ENCODE data around the gene TRIO.

The TRIO gene

GRCh38 chr5:14134771-14135170 lies 8.4 kb upstream of the TRIO start:
- no peak overlapping the region for H3K27ac Mint-ChIP-seq
- H3K4me3 Mint-ChIP-seq: no peak overlapping the region
- peaks cover 39% of the 10 kb centered on the region for H3K27me3 Mint-ChIP-seq
- no peaks in the 10 kb centered on the region for H3K4me1 Mint-ChIP-seq (ENCODE audit: low read depth)
- peaks cover 3% of the 10 kb centered on the region for H3K9me3 Mint-ChIP-seq
- no peaks in the 10 kb centered on the region for H3K36me3 Mint-ChIP-seq (ENCODE audit: low read depth)

GRCh38 chr5:14135621-14136020 lies 7.5 kb upstream of the TRIO start:
- Mint-ChIP-seq H3K27ac (no peak overlapping the region), H3K4me3 (no peak overlapping the region), H3K4me1 (ENCODE audit: low read depth) (no peaks in the 10 kb centered on the region), H3K27me3 (peaks cover 42% of the 10 kb centered on the region), H3K36me3 (ENCODE audit: low read depth) (no peaks in the 10 kb centered on the region), H3K9me3 (peaks cover 3% of the 10 kb centered on the region)

- H3K36me3 Mint-ChIP-seq (ENCODE audit: low read depth): no peaks in the 10 kb centered on the region
- H3K4me3 Mint-ChIP-seq: no peak overlapping the region
- no peak overlapping the region for H3K27ac Mint-ChIP-seq
- no peaks in the 10 kb centered on the region for H3K4me1 Mint-ChIP-seq (ENCODE audit: low read depth)
- peaks cover 3% of the 10 kb centered on the region for H3K9me3 Mint-ChIP-seq
- H3K27me3 Mint-ChIP-seq: peaks cover 47% of the 10 kb centered on the region
These were observed 6.9 kb upstream of the TRIO start for GRCh38 chr5:14136228-14136627.

- H3K27me3 Mint-ChIP-seq: peaks cover 59% of the 10 kb centered on the region
- H3K9me3 Mint-ChIP-seq: peaks cover 3% of the 10 kb centered on the region
- peaks cover 4% of the 10 kb centered on the region for H3K4me1 Mint-ChIP-seq (ENCODE audit: low read depth)
- no peaks in the 10 kb centered on the region for H3K36me3 Mint-ChIP-seq (ENCODE audit: low read depth)
- H3K4me3 Mint-ChIP-seq: no peak overlapping the region
- H3K27ac Mint-ChIP-seq: no peak overlapping the region
These were observed 4.3 kb upstream of the TRIO start for GRCh38 chr5:14138608-14139540.

GRCh38 chr5:14141764-14142163 lies 1.4 kb upstream of the TRIO start:
- Mint-ChIP-seq H3K27me3 (peaks cover 60% of the 10 kb centered on the region), H3K9me3 (peaks cover 3% of the 10 kb centered on the region), H3K27ac (no peak overlapping the region), H3K4me1 (ENCODE audit: low read depth) (peaks cover 14% of the 10 kb centered on the region), H3K36me3 (ENCODE audit: low read depth) (no peaks in the 10 kb centered on the region), H3K4me3 (no peak overlapping the region)

GRCh38 chr5:14142202-14142826 lies 828 bp upstream of the TRIO start:
- Mint-ChIP-seq H3K27me3 (peaks cover 59% of the 10 kb centered on the region), H3K9me3 (peaks cover 3% of the 10 kb centered on the region), H3K4me3 (peak overlapping the region; percentile 77), H3K27ac (no peak overlapping the region), H3K4me1 (ENCODE audit: low read depth) (peaks cover 14% of the 10 kb centered on the region), H3K36me3 (ENCODE audit: low read depth) (no peaks in the 10 kb centered on the region)

- peaks cover 54% of the 10 kb centered on the region for H3K27me3 Mint-ChIP-seq
These were observed 351 bp downstream of the TRIO start for GRCh38 chr5:14143546-14143840.

GRCh38 chr5:14143841-14144585 lies 871 bp downstream of the TRIO start:
- Mint-ChIP-seq H3K4me1 (ENCODE audit: low read depth) (peaks cover 14% of the 10 kb centered on the region), H3K27ac (peak overlapping the region; percentile 36), H3K4me3 (peak overlapping the region; percentile 81)

More at GRCh38 chr5:14143546-14143840, 351 bp downstream of the TRIO start:
- no peak overlapping the region for H3K27ac Mint-ChIP-seq
- peaks cover 14% of the 10 kb centered on the region for H3K4me1 Mint-ChIP-seq (ENCODE audit: low read depth)
- H3K36me3 Mint-ChIP-seq (ENCODE audit: low read depth): no peaks in the 10 kb centered on the region
- H3K4me3 Mint-ChIP-seq: no peak overlapping the region
- H3K9me3 Mint-ChIP-seq: no peaks in the 10 kb centered on the region

GRCh38 chr5:14144586-14145434 lies 1.7 kb downstream of the TRIO start:
- Mint-ChIP-seq H3K9me3 (no peaks in the 10 kb centered on the region), H3K4me3 (peak overlapping the region; percentile 82), H3K4me1 (ENCODE audit: low read depth) (peaks cover 22% of the 10 kb centered on the region), H3K27me3 (peaks cover 52% of the 10 kb centered on the region), H3K36me3 (ENCODE audit: low read depth) (no peaks in the 10 kb centered on the region), H3K27ac (peak overlapping the region; percentile 77)

More at GRCh38 chr5:14143841-14144585, 871 bp downstream of the TRIO start:
- Mint-ChIP-seq H3K27me3 (peaks cover 51% of the 10 kb centered on the region), H3K9me3 (no peaks in the 10 kb centered on the region), H3K36me3 (ENCODE audit: low read depth) (no peaks in the 10 kb centered on the region)

GRCh38 chr5:14145435-14146334 lies 2.5 kb downstream of the TRIO start:
- H3K27ac Mint-ChIP-seq: peak overlapping the region; percentile 77
- H3K27me3 Mint-ChIP-seq: peaks cover 49% of the 10 kb centered on the region

GRCh38 chr5:14146725-14147124 lies 3.6 kb downstream of the TRIO start:
- Mint-ChIP-seq H3K4me3 (no peak overlapping the region), H3K27ac (no peak overlapping the region), H3K27me3 (peaks cover 44% of the 10 kb centered on the region), H3K4me1 (ENCODE audit: low read depth) (peaks cover 23% of the 10 kb centered on the region), H3K36me3 (ENCODE audit: low read depth) (no peaks in the 10 kb centered on the region), H3K9me3 (no peaks in the 10 kb centered on the region)

More at GRCh38 chr5:14145435-14146334, 2.5 kb downstream of the TRIO start:
- Mint-ChIP-seq H3K36me3 (ENCODE audit: low read depth) (no peaks in the 10 kb centered on the region), H3K4me1 (ENCODE audit: low read depth) (peaks cover 23% of the 10 kb centered on the region), H3K4me3 (peak overlapping the region; percentile 82), H3K9me3 (no peaks in the 10 kb centered on the region)

- H3K4me3 Mint-ChIP-seq: no peak overlapping the region
- no peaks in the 10 kb centered on the region for H3K9me3 Mint-ChIP-seq
- H3K4me1 Mint-ChIP-seq (ENCODE audit: low read depth): peaks cover 23% of the 10 kb centered on the region
- no peaks in the 10 kb centered on the region for H3K36me3 Mint-ChIP-seq (ENCODE audit: low read depth)
- H3K27me3 Mint-ChIP-seq: peaks cover 43% of the 10 kb centered on the region
- no peak overlapping the region for H3K27ac Mint-ChIP-seq
These were observed 4.1 kb downstream of the TRIO start for GRCh38 chr5:14147210-14147609.

GRCh38 chr5:14148483-14148882 lies 5.3 kb downstream of the TRIO start:
- H3K9me3 Mint-ChIP-seq: no peaks in the 10 kb centered on the region
- H3K27ac Mint-ChIP-seq: no peak overlapping the region
- peaks cover 19% of the 10 kb centered on the region for H3K4me1 Mint-ChIP-seq (ENCODE audit: low read depth)
- no peaks in the 10 kb centered on the region for H3K36me3 Mint-ChIP-seq (ENCODE audit: low read depth)
- H3K4me3 Mint-ChIP-seq: no peak overlapping the region
- H3K27me3 Mint-ChIP-seq: peaks cover 44% of the 10 kb centered on the region

All from stimulated activated naive CD8-positive, alpha-beta T cell treated with anti-CD3 and anti-CD28 coated beads, Interleukin-15, Interleukin-2, amounts not matched to agents 100 ng/mL and 50 ng/mL, for 24 hours (primary cell).